Ovary (tissue), 9 donors: ENCODE measurements around the gene SPG7. TPM values are rescaled to one million over a fixed set of nuclear protein-coding genes. Genes with fewer than 3 reads are reported as not detected.

Experiments
- DNase-seq, 5 donors: peaks; one replicate each; pipeline ENCODE4 v3.0.0-alpha.2; 2019 to 2020
- H3K27ac ChIP-seq, 2 donors: fragments of 200-600 bp; one replicate each; pipeline versions ENCODE4 v1.5.1 to v1.8.0; 2019 to 2022
- H3K27me3 ChIP-seq: fragments of 200-600 bp; one replicate; pipeline ENCODE4 v1.8.0; 2022
- H3K36me3 ChIP-seq: fragments of 200-600 bp; sonication (generic); one replicate; pipeline ENCODE4 v1.5.1; 2019
- H3K4me1 ChIP-seq: one replicate; pipeline ENCODE4 v1.8.1; 2013; ENCODE audit warnings: mild to moderate bottlenecking, moderate library complexity; ENCODE audit not compliant: insufficient read depth
- H3K4me3 ChIP-seq: fragments of 200-600 bp; sonication (generic); one replicate; pipeline ENCODE4 v1.5.1; 2017
- H3K9me3 ChIP-seq, 2 donors: fragments of 200-600 bp in 1 of 2; sonication (generic) in 1 of 2; one replicate each; pipeline versions ENCODE4 v1.5.1 to v1.8.1; 2013 to 2019; ENCODE audit warnings: mild to moderate bottlenecking in 1 of 2, moderate library complexity in 1 of 2
- EP300 ChIP-seq: sonication (generic); formaldehyde crosslinking; IDR thresholded peaks from one replicate; pipeline ENCODE4 v1.6.1; 2017; ENCODE audit warnings: antibody characterized with exemption
- POLR2A ChIP-seq: fragments of 450-650 bp; IDR thresholded peaks from one replicate; pipeline ENCODE4 v1.6.1; 2017; ENCODE audit warnings: antibody characterized with exemption, mild to moderate bottlenecking, moderate library complexity
- whole genome bisulfite sequencing, 3 donors: extraction: QIAGEN DNeasy Blood & Tissue Kit in 1 of 3; methylation state at CpG; one replicate each; pipeline versions ENCODE4 v1.1.5 to v1.1.7; 2013 to 2017; 5-methylcytosine and 5-hydroxymethylcytosine counted together
- intact Hi-C, 4 donors: fragments of 100-400 bp; cut with DNase I; formaldehyde crosslinking; loops; one replicate each; pipeline versions ENCODE4 v1.11.0 to v1.15.1; 2022 to 2023
- polyA plus RNA-seq, 2 donors: library from polyadenylated mRNA; stranded (reverse); fragments of 200-250 nt in 1 of 2; fragments of 350-450 nt in 1 of 2; fragmentation: Illumina TruSeq in 1 of 2; extraction: RNeasy Lipid Tissue Mini Kit (QIAGEN cat#74804) in 1 of 2; gene quantifications; one replicate each; pipeline ENCODE4 v1.2.3, GENCODE V29; 2013 to 2014
- total RNA-seq, 7 donors: library from RNA; depleted of rRNA in 2 of 7; stranded (reverse); fragments of >200 nt in 2 of 7; fragmentation: NEBNext Ultra II Directional in 3 of 7; extraction: Animal tissue kit (Norgen Biotek cat#: 25700) in 3 of 7; gene quantifications; one replicate each; pipeline versions ENCODE4 v1.1.0 to v1.2.4, GENCODE V29; 2016 to 2023
- TF ChIP-seq, protein P1 (sequence below), 3 donors: fragments of 450-650 bp in 2 of 3; fragments of 200-600 bp in 1 of 3; IDR thresholded peaks; one replicate each; pipeline versions ENCODE4 v1.5.1 to v1.8.0; 2016 to 2022; ENCODE audit warnings: antibody characterized with exemption in 3 of 3, mild to moderate bottlenecking in 1 of 3
- donor health status: DM: no; HTN: no; CAD: no; lungs with moderate emphysema.
- donor health status: DM: no; HTN: no; CAD: no.
- donor health status: Bipolar disorder and iron deficiency.
- donor health status: DM: yes; HTN: yes; CAD: no.
- donor health status: DM: no; HTN: no; CAD: no.
- donor health status: DM: yes; HTN: yes; CAD: no.

SPG7 gene
- total and polyA plus RNA-seq, 9 donors: 48.9 to 145 (median 92.2) TPM

GRCh38 chr16:89573826-89574680 is 65.8 kb downstream of the SPG7 start:
- no peaks in the 10 kb centered on the region for H3K9me3 ChIP-seq
- no peak overlapping the region for H3K4me3 ChIP-seq
- no peak overlapping the region for H3K27ac ChIP-seq
- 65 to 70% (median 67%) methylated on average over 24 to 31 of the region's 31 CpGs for WGBS, 3 donors
- DNase-seq: no peak
- no peaks in the 10 kb centered on the region for H3K36me3 ChIP-seq
- peaks cover 2% of the 10 kb centered on the region for H3K4me1 ChIP-seq
- H3K27me3 ChIP-seq: no peaks in the 10 kb centered on the region
- TF ChIP-seq, protein P1, sequence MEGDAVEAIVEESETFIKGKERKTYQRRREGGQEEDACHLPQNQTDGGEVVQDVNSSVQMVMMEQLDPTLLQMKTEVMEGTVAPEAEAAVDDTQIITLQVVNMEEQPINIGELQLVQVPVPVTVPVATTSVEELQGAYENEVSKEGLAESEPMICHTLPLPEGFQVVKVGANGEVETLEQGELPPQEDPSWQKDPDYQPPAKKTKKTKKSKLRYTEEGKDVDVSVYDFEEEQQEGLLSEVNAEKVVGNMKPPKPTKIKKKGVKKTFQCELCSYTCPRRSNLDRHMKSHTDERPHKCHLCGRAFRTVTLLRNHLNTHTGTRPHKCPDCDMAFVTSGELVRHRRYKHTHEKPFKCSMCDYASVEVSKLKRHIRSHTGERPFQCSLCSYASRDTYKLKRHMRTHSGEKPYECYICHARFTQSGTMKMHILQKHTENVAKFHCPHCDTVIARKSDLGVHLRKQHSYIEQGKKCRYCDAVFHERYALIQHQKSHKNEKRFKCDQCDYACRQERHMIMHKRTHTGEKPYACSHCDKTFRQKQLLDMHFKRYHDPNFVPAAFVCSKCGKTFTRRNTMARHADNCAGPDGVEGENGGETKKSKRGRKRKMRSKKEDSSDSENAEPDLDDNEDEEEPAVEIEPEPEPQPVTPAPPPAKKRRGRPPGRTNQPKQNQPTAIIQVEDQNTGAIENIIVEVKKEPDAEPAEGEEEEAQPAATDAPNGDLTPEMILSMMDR (IDR thresholded peaks at IDR 0.05): no peak
- TF ChIP-seq EP300: no peak
- TF ChIP-seq POLR2A: no peak
- intact Hi-C loops: no loop called here

- H3K4me3 ChIP-seq: no peak overlapping the region
- 2 to 4% (median 3%) methylated on average over 36 to 55 of the region's 55 CpGs for WGBS, 3 donors
- DNase-seq: peak in 1 of 5 donors; percentile 56
- intact Hi-C loops: no loop called here
- H3K4me1 ChIP-seq: peaks cover 2% of the 10 kb centered on the region
- no peaks in the 10 kb centered on the region for H3K9me3 ChIP-seq
- no peaks in the 10 kb centered on the region for H3K36me3 ChIP-seq
- H3K27me3 ChIP-seq: no peaks in the 10 kb centered on the region
- H3K27ac ChIP-seq: no peak overlapping the region
- TF ChIP-seq, protein P1 (IDR thresholded peaks at IDR 0.05): peak in 1 of 3 donors; percentile 14
- no peak for TF ChIP-seq EP300
Observed at GRCh38 chr16:89574681-89575246, 66.6 kb downstream of the SPG7 start.

GRCh38 chr16:89575247-89576152 is 67.3 kb downstream of the SPG7 start, which contains the start of gene CPNE7:
Gene CPNE7, plus strand, starts transcription at chr16:89575758. Its CDS starts 140 bp downstream, at chr16:89575898.
- intact Hi-C loops: no loop called here
- DNase-seq: no peak
- H3K27ac ChIP-seq: no peak within 1 kb of the TSS
- peaks cover 2% of the 10 kb centered on the region for H3K4me1 ChIP-seq
- no peak within 1 kb of the TSS for H3K4me3 ChIP-seq
- TF ChIP-seq, protein P1 (IDR thresholded peaks at IDR 0.05): no peak
- no peak for TF ChIP-seq POLR2A
- TF ChIP-seq EP300: no peak
- no peaks in the 10 kb centered on the region for H3K9me3 ChIP-seq
- no peaks in the 10 kb centered on the region for H3K36me3 ChIP-seq
- no peaks in the 10 kb centered on the region for H3K27me3 ChIP-seq
- 0 to 1% (median 1%) methylated on average over 34 to 103 of the region's 103 CpGs for WGBS, 3 donors
